Lower leg skin (tissue), 3 donors: ENCODE results near the gene LTBP2.

Experiments used
- CTCF ChIP-seq, 3 donors: fragments of 450-650 bp; IDR thresholded peaks; one replicate each; pipeline ENCODE4 v1.5.1; 2016; ENCODE audit warnings: antibody characterized with exemption in 3 of 3, mild to moderate bottlenecking in 3 of 3, moderate library complexity in 2 of 3
- POLR2A ChIP-seq, 2 donors: fragments of 450-650 bp; IDR thresholded peaks; one replicate each; pipeline ENCODE4 v1.6.1; 2016 to 2017; ENCODE audit warnings: antibody characterized with exemption in 2 of 2, mild to moderate bottlenecking in 1 of 2, moderate library complexity in 1 of 2

GRCh38 chr14:74605531-74606223 is 6.4 kb downstream of the LTBP2 start:
- no peak for TF ChIP-seq CTCF (IDR thresholded peaks at IDR 0.05)
- TF ChIP-seq POLR2A (IDR thresholded peaks at IDR 0.05), result no peak
